ENCODE data around the gene TRAPPC8. TPM values are rescaled to one million over a fixed set of nuclear protein-coding genes. Genes with fewer than 3 reads are reported as not detected.

The TRAPPC8 gene
- total and polyA plus RNA-seq, 2 of the 13 experiments (the other 11 are each of a cell fraction or from before 2014, with no cell fraction given), result 34.6 to 50.8 TPM

GRCh38 chr18:31918733-31919132 is 24.2 kb downstream of the TRAPPC8 start:
- Histone ChIP-seq H3K36me3 (replicated peaks in 1 of 2; ENCODE audit: control insufficient read depth in 1 of 2, insufficient read depth in 2 of 2, low read length in 2 of 2) (peaks cover 0 to 18% of the 10 kb centered on the region in 2 experiments; a peak in 3 of 5 replicates), H3K9me3 (ENCODE audit: low read length) (no peaks in the 10 kb centered on the region), H3K4me1 (ENCODE audit: insufficient read depth, low read length) (no peaks in the 10 kb centered on the region), H3K79me2 (ENCODE audit: insufficient read depth, low read length) (peaks cover 3% of the 10 kb centered on the region), H2AFZ (ENCODE audit: low read length) (no peak overlapping the region), H3K4me2 (ENCODE audit: low read depth, low read length) (no peak overlapping the region), H4K20me1 (ENCODE audit: insufficient read depth, low read length) (no peaks in the 10 kb centered on the region), H3K27ac (ENCODE audit: extremely low read length, insufficient read depth, low read length) (no peak overlapping the region), H3K9ac (ENCODE audit: insufficient read depth, low read depth, low read length) (no peak overlapping the region), H3K4me3 (replicated peaks in 1 of 3; ENCODE audit: insufficient read depth in 1 of 3, low read depth in 2 of 3, low read length in 3 of 3) (no peak overlapping the region), H3K27me3 (ENCODE audit: control insufficient read depth in 1 of 2, insufficient read depth in 2 of 2, low read length in 2 of 2) (no peaks in the 10 kb centered on the region)
- no peak for FAIRE-seq
- no TSS peak for BruUV-seq (replicated peaks)
- in situ Hi-C loops (cut with HindIII; ENCODE audit: extremely low pct_ligation_motif_present, low pct_unique_long_range_greater_than_20kb), result no loop called here
- ATAC-seq, result no peak
- intact Hi-C loops (cut with micrococcal nuclease; ENCODE audit: unreplicated experiment), result no loop called here
- CTCF ChIA-PET (ENCODE audit: low intra/inter-chr PET ratio, low total read pairs), result no interaction called here
- 100% methylated on average over 1 of the region's 1 CpG for WGBS (ENCODE audit: low lambda C conversion rate)
- DNase-seq (ENCODE audit: low spot score), result no peak
- POLR2A ChIA-PET, result no interaction called here
- TF ChIP-seq PHF21A (CRISPR knock-in tag; IDR thresholded peaks at IDR 0.05) (no peak), MXD3 (CRISPR knock-in tag; IDR thresholded peaks at IDR 0.05) (no peak), PBX2 (CRISPR knock-in tag; IDR thresholded peaks at IDR 0.05) (no peak), ZNF510 (CRISPR knock-in tag; IDR thresholded peaks at IDR 0.05; ENCODE audit: low read depth) (no peak), MAFK (conservative IDR thresholded peaks at IDR 0.05 in 1 of 2, IDR thresholded peaks at IDR 0.05 in 1 of 2; ENCODE audit: low read length in 2 of 2) (peak; percentile 26 to 50; a peak in 2 of 4 replicates), ZNF484 (CRISPR knock-in tag; IDR thresholded peaks at IDR 0.05; ENCODE audit: borderline replicate concordance, low read depth) (no peak), CAMTA2 (CRISPR knock-in tag; IDR thresholded peaks at IDR 0.05; ENCODE audit: borderline replicate concordance) (no peak)

GRCh38 chr18:31901063-31901462 is 41.9 kb downstream of the TRAPPC8 start:
- Histone ChIP-seq H3K9me3 (ENCODE audit: low read length) (no peaks in the 10 kb centered on the region), H2AFZ (ENCODE audit: low read length) (no peak overlapping the region), H3K27me3 (ENCODE audit: control insufficient read depth in 1 of 2, insufficient read depth in 2 of 2, low read length in 2 of 2) (no peaks in the 10 kb centered on the region), H3K9ac (ENCODE audit: insufficient read depth, low read depth, low read length) (no peak overlapping the region), H4K20me1 (ENCODE audit: insufficient read depth, low read length) (no peaks in the 10 kb centered on the region), H3K4me3 (replicated peaks in 1 of 3; ENCODE audit: insufficient read depth in 1 of 3, low read depth in 2 of 3, low read length in 3 of 3) (no peak overlapping the region), H3K4me1 (ENCODE audit: insufficient read depth, low read length) (no peaks in the 10 kb centered on the region), H3K36me3 (replicated peaks in 1 of 2; ENCODE audit: control insufficient read depth in 1 of 2, insufficient read depth in 2 of 2, low read length in 2 of 2) (peaks cover 4 to 60% of the 10 kb centered on the region in 2 experiments; a peak in 4 of 5 replicates), H3K27ac (ENCODE audit: extremely low read length, insufficient read depth, low read length) (no peak overlapping the region), H3K79me2 (ENCODE audit: insufficient read depth, low read length) (no peaks in the 10 kb centered on the region), H3K4me2 (ENCODE audit: low read depth, low read length) (no peak overlapping the region)
- DNase-seq (ENCODE audit: low spot score), result no peak
- ChIA-PET CTCF (ENCODE audit: low intra/inter-chr PET ratio, low total read pairs) (no interaction called here), POLR2A (no interaction called here)
- no peak for ATAC-seq
- BruUV-seq (replicated peaks), result no TSS peak
- in situ Hi-C loops (cut with HindIII; ENCODE audit: extremely low pct_ligation_motif_present, low pct_unique_long_range_greater_than_20kb), result no loop called here
- intact Hi-C loops (cut with micrococcal nuclease; ENCODE audit: unreplicated experiment), result no loop called here
- FAIRE-seq, result no peak
- TF ChIP-seq ZNF235 (CRISPR knock-in tag; IDR thresholded peaks at IDR 0.05; ENCODE audit: borderline replicate concordance), result no peak
- no peak for TF ChIP-seq ZBTB1 (CRISPR knock-in tag; IDR thresholded peaks at IDR 0.05; ENCODE audit: borderline replicate concordance)
- no peak for TF ChIP-seq RFX5 (IDR thresholded peaks at IDR 0.05; ENCODE audit: low read depth, low read length)
- TF ChIP-seq SMAD1 (CRISPR knock-in tag; IDR thresholded peaks at IDR 0.05; ENCODE audit: borderline replicate concordance, low read depth), result no peak
- TF ChIP-seq HIC2 (CRISPR knock-in tag; IDR thresholded peaks at IDR 0.05; ENCODE audit: low read depth), result no peak
- no peak for TF ChIP-seq ZNF468 (CRISPR knock-in tag; IDR thresholded peaks at IDR 0.05)
- no peak for TF ChIP-seq BRCA1 (CRISPR knock-in tag; IDR thresholded peaks at IDR 0.05)
- TF ChIP-seq ELF1 (CRISPR knock-in tag; IDR thresholded peaks at IDR 0.05), result no peak
- no peak for TF ChIP-seq ZNF282 (IDR thresholded peaks at IDR 0.05; ENCODE audit: partially characterized antibody)
